ENCODE data around the gene GJC1.
"Not testable (repeated sequence)": the region's sequence is repeated elsewhere in the genome, so short reads cannot be mapped to it uniquely, and the experiment has no call there.

The GJC1 gene

DNA sequence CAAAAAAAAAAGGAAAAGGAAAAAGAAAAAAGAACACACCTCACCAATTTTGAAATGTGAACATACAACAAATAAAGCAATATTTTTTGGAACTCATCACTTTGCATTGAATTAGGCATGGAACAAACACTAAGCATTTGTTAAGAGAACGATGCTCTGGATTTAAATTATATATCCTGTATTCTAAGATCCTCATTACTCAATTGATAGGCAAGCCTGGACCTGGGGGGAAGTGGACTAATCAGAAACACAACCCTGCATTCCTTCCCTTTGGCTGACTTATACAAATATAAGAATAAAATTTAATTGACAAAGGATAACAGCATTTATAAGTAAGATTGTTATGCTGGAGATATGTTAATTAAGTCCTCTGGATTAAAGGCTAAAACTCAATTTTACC lies 2.2 kb downstream of the GJC1 start:
- Histone ChIP-seq H3K36me3 (ENCODE audit: control insufficient read depth, insufficient read depth, low read length) (no peaks in the 10 kb centered on the region), H3K9me3 (ENCODE audit: control insufficient read depth, low read length) (no peaks in the 10 kb centered on the region), H3K27me3 (replicated peaks; ENCODE audit: control insufficient read depth, insufficient read depth, low read length, poor library complexity, severe bottlenecking) (peaks cover 42% of the 10 kb centered on the region), H3K27ac (ENCODE audit: insufficient read depth, low read length, poor library complexity, severe bottlenecking) (no peak overlapping the region), H3K4me1 (ENCODE audit: control insufficient read depth, insufficient read depth, low read length, poor library complexity, severe bottlenecking) (peaks cover 6% of the 10 kb centered on the region), H3K4me3 (ENCODE audit: insufficient read depth, low read depth, low read length, poor library complexity, severe bottlenecking) (no peak overlapping the region)
- DNase-seq = no peak

DNA sequence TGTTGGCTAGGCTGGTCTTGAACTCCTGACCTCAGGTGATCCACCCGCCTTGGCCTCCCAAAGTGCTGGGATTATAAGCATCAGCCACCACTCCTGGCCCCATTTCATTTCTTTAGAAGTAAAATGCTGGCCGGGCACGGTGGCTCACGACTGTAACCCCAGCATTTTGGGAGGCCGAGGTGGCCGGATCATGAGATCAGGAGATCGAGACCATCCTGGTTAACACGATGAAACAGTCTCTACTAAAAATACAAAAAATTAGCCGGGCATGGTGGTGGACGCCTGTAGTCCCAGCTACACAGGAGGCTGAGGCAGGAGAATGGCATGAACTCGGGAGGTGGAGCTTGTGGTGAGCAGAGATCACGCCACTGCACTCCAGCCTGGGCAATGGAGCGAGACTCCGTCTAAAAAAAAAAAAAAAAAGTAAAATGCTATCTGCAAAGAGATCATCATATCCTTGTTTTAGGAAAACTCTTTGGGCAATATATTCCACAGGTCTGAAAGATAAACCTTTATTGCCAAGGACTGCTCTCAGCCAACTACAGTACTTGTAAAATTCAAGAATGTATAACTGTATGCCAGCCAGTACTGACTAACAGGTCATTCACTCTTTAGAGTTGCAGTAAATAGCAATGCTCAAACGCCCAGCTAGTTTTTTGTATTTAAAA lies 3.8 kb downstream of the GJC1 start:
- no peak for DNase-seq
- no peaks in the 10 kb centered on the region for H3K36me3 ChIP-seq (ENCODE audit: control insufficient read depth, insufficient read depth, low read length)
- no peaks in the 10 kb centered on the region for H3K9me3 ChIP-seq (ENCODE audit: control insufficient read depth, low read length)
- H3K4me3 ChIP-seq (ENCODE audit: insufficient read depth, low read depth, low read length, poor library complexity, severe bottlenecking) = no peak overlapping the region
- H3K4me1 ChIP-seq (ENCODE audit: control insufficient read depth, insufficient read depth, low read length, poor library complexity, severe bottlenecking) = peaks cover 6% of the 10 kb centered on the region
- H3K27me3 ChIP-seq (replicated peaks; ENCODE audit: control insufficient read depth, insufficient read depth, low read length, poor library complexity, severe bottlenecking) = peaks cover 40% of the 10 kb centered on the region
- H3K27ac ChIP-seq (ENCODE audit: insufficient read depth, low read length, poor library complexity, severe bottlenecking) = no peak overlapping the region

DNA sequence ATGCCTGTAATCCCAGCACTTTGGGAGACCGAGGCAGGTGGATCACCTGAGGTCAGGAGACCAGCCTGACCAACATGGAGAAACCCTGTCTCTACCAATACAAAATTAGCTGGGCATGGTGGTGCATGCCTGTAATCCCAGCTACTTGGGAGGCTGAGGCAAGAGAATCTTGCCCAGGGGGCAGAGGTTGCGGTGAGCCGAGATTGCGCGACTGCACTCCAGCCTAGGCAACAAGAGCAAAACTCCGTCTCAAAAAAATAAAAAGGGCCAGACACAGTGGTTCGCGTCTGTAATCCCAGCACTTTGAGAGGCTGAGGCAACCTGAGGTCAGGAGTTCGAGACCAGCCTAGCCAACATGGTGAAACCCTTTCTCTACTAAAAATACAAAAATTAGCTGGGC lies 4.9 kb downstream of the GJC1 start:
- H3K36me3 ChIP-seq (ENCODE audit: control insufficient read depth, insufficient read depth, low read length); H3K9me3 ChIP-seq (ENCODE audit: control insufficient read depth, low read length); H3K4me3 ChIP-seq (ENCODE audit: insufficient read depth, low read depth, low read length, poor library complexity, severe bottlenecking); DNase-seq; H3K4me1 ChIP-seq (ENCODE audit: control insufficient read depth, insufficient read depth, low read length, poor library complexity, severe bottlenecking); H3K27ac ChIP-seq (ENCODE audit: insufficient read depth, low read length, poor library complexity, severe bottlenecking): not testable (repeated sequence)
- H3K27me3 ChIP-seq (replicated peaks; ENCODE audit: control insufficient read depth, insufficient read depth, low read length, poor library complexity, severe bottlenecking) = peaks cover 29% of the 10 kb centered on the region

GRCh38 chr17:44820631-44821212 lies 9.4 kb downstream of the GJC1 start:
- H3K27me3 ChIP-seq (replicated peaks; ENCODE audit: control insufficient read depth, insufficient read depth, low read length, poor library complexity, severe bottlenecking) = no peaks in the 10 kb centered on the region
- no peak overlapping the region for H3K4me3 ChIP-seq (ENCODE audit: insufficient read depth, low read depth, low read length, poor library complexity, severe bottlenecking)
- no peaks in the 10 kb centered on the region for H3K4me1 ChIP-seq (ENCODE audit: control insufficient read depth, insufficient read depth, low read length, poor library complexity, severe bottlenecking)
- no peaks in the 10 kb centered on the region for H3K36me3 ChIP-seq (ENCODE audit: control insufficient read depth, insufficient read depth, low read length)
- no peak overlapping the region for H3K27ac ChIP-seq (ENCODE audit: insufficient read depth, low read length, poor library complexity, severe bottlenecking)
- DNase-seq = no peak
- no peaks in the 10 kb centered on the region for H3K9me3 ChIP-seq (ENCODE audit: control insufficient read depth, low read length)

- not testable (repeated sequence) for H3K4me3 ChIP-seq (ENCODE audit: insufficient read depth, low read depth, low read length, poor library complexity, severe bottlenecking); H3K27ac ChIP-seq (ENCODE audit: insufficient read depth, low read length, poor library complexity, severe bottlenecking); H3K36me3 ChIP-seq (ENCODE audit: control insufficient read depth, insufficient read depth, low read length); H3K9me3 ChIP-seq (ENCODE audit: control insufficient read depth, low read length); H3K27me3 ChIP-seq (replicated peaks; ENCODE audit: control insufficient read depth, insufficient read depth, low read length, poor library complexity, severe bottlenecking); H3K4me1 ChIP-seq (ENCODE audit: control insufficient read depth, insufficient read depth, low read length, poor library complexity, severe bottlenecking); DNase-seq
These were observed 11.6 kb downstream of the GJC1 start for GRCh38 chr17:44818508-44818907.

GRCh38 chr17:44812263-44812662 lies 17.8 kb downstream of the GJC1 start:
- H3K36me3 ChIP-seq (ENCODE audit: control insufficient read depth, insufficient read depth, low read length) = no peaks in the 10 kb centered on the region
- no peak overlapping the region for H3K4me3 ChIP-seq (ENCODE audit: insufficient read depth, low read depth, low read length, poor library complexity, severe bottlenecking)
- H3K9me3 ChIP-seq (ENCODE audit: control insufficient read depth, low read length) = no peaks in the 10 kb centered on the region
- no peaks in the 10 kb centered on the region for H3K4me1 ChIP-seq (ENCODE audit: control insufficient read depth, insufficient read depth, low read length, poor library complexity, severe bottlenecking)
- no peaks in the 10 kb centered on the region for H3K27me3 ChIP-seq (replicated peaks; ENCODE audit: control insufficient read depth, insufficient read depth, low read length, poor library complexity, severe bottlenecking)
- no peak for DNase-seq
- H3K27ac ChIP-seq (ENCODE audit: insufficient read depth, low read length, poor library complexity, severe bottlenecking) = no peak overlapping the region

- not testable (repeated sequence) for H3K36me3 ChIP-seq (ENCODE audit: control insufficient read depth, insufficient read depth, low read length); H3K4me1 ChIP-seq (ENCODE audit: control insufficient read depth, insufficient read depth, low read length, poor library complexity, severe bottlenecking)
These were observed 21.3 kb downstream of the GJC1 start for GRCh38 chr17:44808656-44809388.

GRCh38 chr17:44808156-44808555 lies 21.9 kb downstream of the GJC1 start:
- DNase-seq = no peak
- Histone ChIP-seq H3K4me3 (ENCODE audit: insufficient read depth, low read depth, low read length, poor library complexity, severe bottlenecking) (no peak overlapping the region), H3K9me3 (ENCODE audit: control insufficient read depth, low read length) (no peaks in the 10 kb centered on the region), H3K27me3 (replicated peaks; ENCODE audit: control insufficient read depth, insufficient read depth, low read length, poor library complexity, severe bottlenecking) (no peaks in the 10 kb centered on the region), H3K27ac (ENCODE audit: insufficient read depth, low read length, poor library complexity, severe bottlenecking) (no peak overlapping the region), H3K4me1 (ENCODE audit: control insufficient read depth, insufficient read depth, low read length, poor library complexity, severe bottlenecking) (no peaks in the 10 kb centered on the region), H3K36me3 (ENCODE audit: control insufficient read depth, insufficient read depth, low read length) (no peaks in the 10 kb centered on the region)

More at GRCh38 chr17:44808656-44809388, 21.3 kb downstream of the GJC1 start:
- not testable (repeated sequence) for H3K9me3 ChIP-seq (ENCODE audit: control insufficient read depth, low read length); DNase-seq; H3K27me3 ChIP-seq (replicated peaks; ENCODE audit: control insufficient read depth, insufficient read depth, low read length, poor library complexity, severe bottlenecking); H3K4me3 ChIP-seq (ENCODE audit: insufficient read depth, low read depth, low read length, poor library complexity, severe bottlenecking); H3K27ac ChIP-seq (ENCODE audit: insufficient read depth, low read length, poor library complexity, severe bottlenecking)

DNA sequence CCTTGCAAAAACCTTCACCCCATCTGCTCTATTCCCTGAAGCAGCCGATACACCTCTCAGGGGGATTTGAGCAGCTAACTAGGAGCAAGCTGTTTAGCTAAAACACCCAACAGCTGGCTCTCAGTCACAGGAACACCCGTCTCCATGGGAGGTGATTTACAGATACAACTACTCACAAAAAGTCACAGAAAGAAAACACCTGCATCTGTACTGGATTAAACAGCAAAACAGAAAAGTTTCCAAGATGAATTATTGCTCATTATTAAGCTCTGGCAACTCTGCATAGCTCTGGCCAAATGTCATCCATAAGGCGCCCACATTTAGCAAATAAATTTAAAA lies 22.3 kb downstream of the GJC1 start:
- no peak for DNase-seq
- Histone ChIP-seq H3K4me3 (ENCODE audit: insufficient read depth, low read depth, low read length, poor library complexity, severe bottlenecking) (no peak overlapping the region), H3K9me3 (ENCODE audit: control insufficient read depth, low read length) (no peaks in the 10 kb centered on the region), H3K4me1 (ENCODE audit: control insufficient read depth, insufficient read depth, low read length, poor library complexity, severe bottlenecking) (no peaks in the 10 kb centered on the region), H3K36me3 (ENCODE audit: control insufficient read depth, insufficient read depth, low read length) (no peaks in the 10 kb centered on the region), H3K27ac (ENCODE audit: insufficient read depth, low read length, poor library complexity, severe bottlenecking) (no peak overlapping the region), H3K27me3 (replicated peaks; ENCODE audit: control insufficient read depth, insufficient read depth, low read length, poor library complexity, severe bottlenecking) (no peaks in the 10 kb centered on the region)

DNA sequence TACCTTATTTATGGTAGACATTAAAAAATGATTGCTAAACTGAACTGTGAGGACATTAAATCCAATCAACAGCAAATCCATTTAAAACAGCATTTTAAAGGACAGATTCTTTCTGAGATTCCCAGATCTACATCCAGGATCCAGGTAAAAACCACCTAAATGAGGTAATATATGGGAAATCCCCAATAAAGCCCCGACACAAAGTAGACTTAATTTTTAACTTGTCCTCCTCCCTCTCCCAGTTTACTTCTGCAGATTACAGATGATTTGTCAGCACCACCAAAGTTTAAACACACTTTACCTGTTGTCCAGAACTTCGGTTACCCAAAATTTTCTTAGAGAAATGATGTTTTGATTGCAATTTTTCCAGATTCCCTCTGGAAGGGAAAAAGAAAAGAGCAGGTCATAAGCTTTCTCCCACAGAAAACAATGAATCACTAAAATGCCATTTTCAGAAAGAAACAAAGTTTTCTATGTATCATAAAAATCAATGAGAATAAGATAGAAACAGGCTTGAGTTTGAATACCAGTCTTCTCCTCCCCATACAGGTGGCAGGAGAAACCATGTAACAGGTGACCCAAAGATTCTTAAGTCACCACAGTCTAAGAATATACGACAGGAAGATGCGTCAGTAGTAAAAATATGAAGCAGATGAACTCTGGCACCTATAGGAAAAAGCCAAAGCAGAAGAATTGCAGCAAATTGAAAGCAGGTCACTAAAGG lies 22.8 kb downstream of the GJC1 start:
- no peak overlapping the region for H3K27ac ChIP-seq (ENCODE audit: insufficient read depth, low read length, poor library complexity, severe bottlenecking)
- H3K9me3 ChIP-seq (ENCODE audit: control insufficient read depth, low read length) = no peaks in the 10 kb centered on the region

More for the DNA sequence above, 22.8 kb downstream of the GJC1 start:
- no peak overlapping the region for H3K4me3 ChIP-seq (ENCODE audit: insufficient read depth, low read depth, low read length, poor library complexity, severe bottlenecking)
- no peaks in the 10 kb centered on the region for H3K4me1 ChIP-seq (ENCODE audit: control insufficient read depth, insufficient read depth, low read length, poor library complexity, severe bottlenecking)
- no peaks in the 10 kb centered on the region for H3K36me3 ChIP-seq (ENCODE audit: control insufficient read depth, insufficient read depth, low read length)
- no peaks in the 10 kb centered on the region for H3K27me3 ChIP-seq (replicated peaks; ENCODE audit: control insufficient read depth, insufficient read depth, low read length, poor library complexity, severe bottlenecking)
- DNase-seq = no peak

Measured in effector memory CD4-positive, alpha-beta T cell (primary cell).